ENCODE results near the gene TNNC1. TPM values are rescaled to one million over a fixed set of nuclear protein-coding genes. Genes with fewer than 3 reads are reported as not detected.

TNNC1 gene
- polyA plus RNA-seq, 1 donor from 2014 or later, result 2.2 TPM

DNA sequence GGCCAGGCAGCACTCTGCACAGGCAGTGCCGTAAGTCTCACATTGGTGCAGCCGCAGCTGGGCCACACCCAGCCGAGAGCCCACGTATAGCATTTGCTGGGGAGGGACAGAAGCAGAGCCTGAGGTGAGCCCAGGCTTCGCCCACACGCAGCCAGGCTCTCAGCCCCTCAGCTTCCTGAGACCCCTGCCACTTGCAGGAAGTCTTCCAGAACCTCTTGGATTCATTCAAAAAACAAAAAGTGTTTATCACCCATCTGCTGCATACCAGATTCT lies 15.8 kb downstream of the TNNC1 start:
- H3K27me3 ChIP-seq (ENCODE audit: insufficient read depth, low read depth, low read length), result no peaks in the 10 kb centered on the region
- no peaks in the 10 kb centered on the region for H3F3A ChIP-seq (ENCODE audit: insufficient read depth, low read length, poor library complexity, severe bottlenecking)
- H3K27ac ChIP-seq (ENCODE audit: low read length), result no peak overlapping the region
- H3K9me3 ChIP-seq (ENCODE audit: low read length), result no peaks in the 10 kb centered on the region
- no peak overlapping the region for H2AFZ ChIP-seq (ENCODE audit: low read depth, low read length)
- TF ChIP-seq SMC3 (conservative IDR thresholded peaks at IDR 0.05; ENCODE audit: poor library complexity) (no peak), TAF1 (IDR thresholded peaks at IDR 0.05; ENCODE audit: low read depth) (no peak), MXI1 (conservative IDR thresholded peaks at IDR 0.05; ENCODE audit: poor library complexity, severe bottlenecking) (no peak), POLR2AphosphoS5 (IDR thresholded peaks at IDR 0.05) (no peak), CTCF (IDR thresholded peaks at IDR 0.05; ENCODE audit: poor library complexity, severe bottlenecking) (no peak), EP300 (conservative IDR thresholded peaks at IDR 0.05; ENCODE audit: poor library complexity, severe bottlenecking) (no peak), RAD21 (conservative IDR thresholded peaks at IDR 0.05) (no peak), EZH2 (IDR thresholded peaks at IDR 0.05; ENCODE audit: borderline replicate concordance, insufficient read depth, low read length, poor library complexity, severe bottlenecking) (no peak)
- TF ChIP-seq, protein P1, sequence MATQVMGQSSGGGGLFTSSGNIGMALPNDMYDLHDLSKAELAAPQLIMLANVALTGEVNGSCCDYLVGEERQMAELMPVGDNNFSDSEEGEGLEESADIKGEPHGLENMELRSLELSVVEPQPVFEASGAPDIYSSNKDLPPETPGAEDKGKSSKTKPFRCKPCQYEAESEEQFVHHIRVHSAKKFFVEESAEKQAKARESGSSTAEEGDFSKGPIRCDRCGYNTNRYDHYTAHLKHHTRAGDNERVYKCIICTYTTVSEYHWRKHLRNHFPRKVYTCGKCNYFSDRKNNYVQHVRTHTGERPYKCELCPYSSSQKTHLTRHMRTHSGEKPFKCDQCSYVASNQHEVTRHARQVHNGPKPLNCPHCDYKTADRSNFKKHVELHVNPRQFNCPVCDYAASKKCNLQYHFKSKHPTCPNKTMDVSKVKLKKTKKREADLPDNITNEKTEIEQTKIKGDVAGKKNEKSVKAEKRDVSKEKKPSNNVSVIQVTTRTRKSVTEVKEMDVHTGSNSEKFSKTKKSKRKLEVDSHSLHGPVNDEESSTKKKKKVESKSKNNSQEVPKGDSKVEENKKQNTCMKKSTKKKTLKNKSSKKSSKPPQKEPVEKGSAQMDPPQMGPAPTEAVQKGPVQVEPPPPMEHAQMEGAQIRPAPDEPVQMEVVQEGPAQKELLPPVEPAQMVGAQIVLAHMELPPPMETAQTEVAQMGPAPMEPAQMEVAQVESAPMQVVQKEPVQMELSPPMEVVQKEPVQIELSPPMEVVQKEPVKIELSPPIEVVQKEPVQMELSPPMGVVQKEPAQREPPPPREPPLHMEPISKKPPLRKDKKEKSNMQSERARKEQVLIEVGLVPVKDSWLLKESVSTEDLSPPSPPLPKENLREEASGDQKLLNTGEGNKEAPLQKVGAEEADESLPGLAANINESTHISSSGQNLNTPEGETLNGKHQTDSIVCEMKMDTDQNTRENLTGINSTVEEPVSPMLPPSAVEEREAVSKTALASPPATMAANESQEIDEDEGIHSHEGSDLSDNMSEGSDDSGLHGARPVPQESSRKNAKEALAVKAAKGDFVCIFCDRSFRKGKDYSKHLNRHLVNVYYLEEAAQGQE (IDR thresholded peaks at IDR 0.05; ENCODE audit: borderline replicate concordance), result no peak
- H3K9ac ChIP-seq (ENCODE audit: low read length), result no peak overlapping the region
- no peaks in the 10 kb centered on the region for H3K9me2 ChIP-seq (ENCODE audit: insufficient read depth, low read length)
- H3K36me3 ChIP-seq (ENCODE audit: insufficient read depth, low read length), result no peaks in the 10 kb centered on the region
- no peaks in the 10 kb centered on the region for H3K79me2 ChIP-seq (replicated peaks; ENCODE audit: insufficient read depth, low read length)
- no peak overlapping the region for H3K4me3 ChIP-seq (ENCODE audit: low read length)
- H3K4me2 ChIP-seq (ENCODE audit: low read length), result no peak overlapping the region
- H4K20me1 ChIP-seq (ENCODE audit: insufficient read depth), result no peaks in the 10 kb centered on the region

GRCh38 chr3:52437326-52438103 lies 16.3 kb downstream of the TNNC1 start:
- no peaks in the 10 kb centered on the region for H3K9me3 ChIP-seq (ENCODE audit: low read length)
- H4K20me1 ChIP-seq (ENCODE audit: insufficient read depth), result no peaks in the 10 kb centered on the region
- no peaks in the 10 kb centered on the region for H3K36me3 ChIP-seq (ENCODE audit: insufficient read depth, low read length)
- no peaks in the 10 kb centered on the region for H3K9me2 ChIP-seq (ENCODE audit: insufficient read depth, low read length)
- H3K27ac ChIP-seq (ENCODE audit: low read length), result no peak overlapping the region
- no peak overlapping the region for H2AFZ ChIP-seq (ENCODE audit: low read depth, low read length)
- no peaks in the 10 kb centered on the region for H3K79me2 ChIP-seq (replicated peaks; ENCODE audit: insufficient read depth, low read length)
- no peak overlapping the region for H3K4me2 ChIP-seq (ENCODE audit: low read length)
- no peak overlapping the region for H3K4me3 ChIP-seq (ENCODE audit: low read length)
- no peak overlapping the region for H3K9ac ChIP-seq (ENCODE audit: low read length)
- H3F3A ChIP-seq (ENCODE audit: insufficient read depth, low read length, poor library complexity, severe bottlenecking), result no peaks in the 10 kb centered on the region
- TF ChIP-seq SMC3 (conservative IDR thresholded peaks at IDR 0.05; ENCODE audit: poor library complexity) (no peak), TAF1 (IDR thresholded peaks at IDR 0.05; ENCODE audit: low read depth) (no peak), POLR2AphosphoS5 (IDR thresholded peaks at IDR 0.05) (no peak), EP300 (conservative IDR thresholded peaks at IDR 0.05; ENCODE audit: poor library complexity, severe bottlenecking) (no peak), EZH2 (IDR thresholded peaks at IDR 0.05; ENCODE audit: borderline replicate concordance, insufficient read depth, low read length, poor library complexity, severe bottlenecking) (no peak), CTCF (IDR thresholded peaks at IDR 0.05; ENCODE audit: poor library complexity, severe bottlenecking) (no peak), MXI1 (conservative IDR thresholded peaks at IDR 0.05; ENCODE audit: poor library complexity, severe bottlenecking) (no peak), RAD21 (conservative IDR thresholded peaks at IDR 0.05) (no peak)
- TF ChIP-seq, protein P1 (IDR thresholded peaks at IDR 0.05; ENCODE audit: borderline replicate concordance), result no peak
- H3K27me3 ChIP-seq (ENCODE audit: insufficient read depth, low read depth, low read length), result no peaks in the 10 kb centered on the region

Measured in neural cell (in vitro differentiated cells).